RWPE1 (cell line): ENCODE results near the gene KLK13.

ENCODE experiments used
- CTCF ChIA-PET: fragments of 350-600 bp; sonication (Branson Sonifier 250); formaldehyde crosslinking; extraction: SDS; loops from one replicate; lab custom pipeline; 2021; lab: Yijun Ruan, JAX
- POLR2A ChIA-PET: fragments of 400-600 bp; formaldehyde crosslinking; extraction: SDS; loops from one replicate; lab custom pipeline; 2020; ENCODE audit warnings: antibody characterized with exemption; ENCODE audit not compliant: low non-redundant PET; lab: Yijun Ruan, JAX
- DNase-seq: peaks from one replicate; pipeline ENCODE4 v3.0.0; 2012; ENCODE audit warnings: low spot score
- H3K27ac ChIP-seq: fragments of 450-650 bp; 2 replicates; pipeline ENCODE4 v1.5.1; 2017
- CTCF ChIP-seq: fragments of 450-650 bp; conservative IDR thresholded peaks from 2 replicates; pipeline ENCODE4 v1.5.1; 2017; ENCODE audit warnings: low read depth, mild to moderate bottlenecking

The KLK13 gene

GRCh38 chr19:51034704-51035103 is 30.2 kb downstream of the KLK13 start, which contains the start of gene KLK12:
TSS of gene KLK12 (minus strand) at chr19:51035002. CDS start at chr19:51034621, 381 bp downstream.
- TF ChIP-seq CTCF: no peak
- no peak for DNase-seq
- CTCF ChIA-PET: interaction anchor here (0.6 to 1.1 kb wide), 2 partner anchors 14 to 130 kb away, joined by 3 read pairs; no protein-coding TSS in a partner anchor
- no peak within 1 kb of the TSS for H3K27ac ChIP-seq
- POLR2A ChIA-PET: no interaction called here

GRCh38 chr19:51031880-51032225 is 33.0 kb downstream of the KLK13 start:
- no peak for TF ChIP-seq CTCF
- H3K27ac ChIP-seq: no peak overlapping the region
- ChIA-PET CTCF (no interaction called here), POLR2A (no interaction called here)
- DNase-seq: no peak

- DNase-seq: no peak
- ChIA-PET POLR2A (no interaction called here), CTCF (no interaction called here)
- no peak overlapping the region for H3K27ac ChIP-seq
- no peak for TF ChIP-seq CTCF
These were observed 33.5 kb downstream of the KLK13 start for GRCh38 chr19:51031220-51031879.

GRCh38 chr19:51030631-51031030 is 34.3 kb downstream of the KLK13 start:
- TF ChIP-seq CTCF: no peak
- ChIA-PET CTCF (no interaction called here), POLR2A (no interaction called here)
- no peak for DNase-seq
- H3K27ac ChIP-seq: no peak overlapping the region

- TF ChIP-seq CTCF: no peak
- no peak overlapping the region for H3K27ac ChIP-seq
- no peak for DNase-seq
- CTCF ChIA-PET: no interaction called here
- POLR2A ChIA-PET: no interaction called here
These were observed 35.2 kb downstream of the KLK13 start for GRCh38 chr19:51029718-51030117.

GRCh38 chr19:51027873-51028272 is 37.0 kb downstream of the KLK13 start:
- no peak for TF ChIP-seq CTCF
- no peak overlapping the region for H3K27ac ChIP-seq
- CTCF ChIA-PET: interaction anchor here (0.6 kb wide), 1 partner anchor 66 kb away, joined by 3 read pairs; no protein-coding TSS in a partner anchor
- POLR2A ChIA-PET: no interaction called here
- no peak for DNase-seq
